ENCODE data around the gene ZNF554. TPM values are rescaled to one million over a fixed set of nuclear protein-coding genes. Genes with fewer than 3 reads are reported as not detected.
A peak's percentile ranks its signal among the peaks of the same experiment; 100 is the strongest.

ZNF554 gene
- total and polyA plus RNA-seq, 8 donors, result 2.1 to 9.0 (median 8.3) TPM

GRCh38 chr19:2779121-2779740 lies 40.4 kb upstream of the ZNF554 start:
- Histone ChIP-seq H3K4me1 (peaks cover 14 to 58% of the 10 kb centered on the region in 2 donors), H3K27me3 (no peaks in the 10 kb centered on the region), H3K36me3 (peaks cover 0 to 13% of the 10 kb centered on the region in 2 donors), H3K9me3 (no peaks in the 10 kb centered on the region), H3K27ac (no peak overlapping the region), H3K4me3 (no peak overlapping the region)
- no peak for ATAC-seq
- intact Hi-C loops (cut with DNase I), result no loop called here
- TF ChIP-seq CTCF (IDR thresholded peaks at IDR 0.05), result no peak
- DNase-seq, result no peak

GRCh38 chr19:2780284-2780683 lies 39.4 kb upstream of the ZNF554 start:
- no peak for DNase-seq
- H3K27me3 ChIP-seq, result no peaks in the 10 kb centered on the region
- intact Hi-C loops (cut with DNase I), result no loop called here
- H3K9me3 ChIP-seq, result no peaks in the 10 kb centered on the region
- no peak overlapping the region for H3K27ac ChIP-seq
- ATAC-seq, result no peak
- H3K36me3 ChIP-seq, result peaks cover 0 to 13% of the 10 kb centered on the region in 2 donors
- H3K4me3 ChIP-seq, result no peak overlapping the region
- TF ChIP-seq CTCF (IDR thresholded peaks at IDR 0.05), result no peak
- peaks cover 21 to 57% of the 10 kb centered on the region in 2 donors for H3K4me1 ChIP-seq

GRCh38 chr19:2782329-2782935 lies 37.2 kb upstream of the ZNF554 start:
- no peaks in the 10 kb centered on the region for H3K9me3 ChIP-seq
- H3K36me3 ChIP-seq, result peaks cover 0 to 13% of the 10 kb centered on the region in 2 donors
- ATAC-seq (no peak), DNase-seq (no peak)
- intact Hi-C loops (cut with DNase I), result no loop called here
- TF ChIP-seq CTCF (IDR thresholded peaks at IDR 0.05), result peak in 1 of 2 donors; percentile 4
- peak overlapping the region; percentile 82 to 91 for H3K27ac ChIP-seq
- H3K4me1 ChIP-seq, result peaks cover 26 to 55% of the 10 kb centered on the region in 2 donors
- no peaks in the 10 kb centered on the region for H3K27me3 ChIP-seq
- peak overlapping the region; percentile 96 to 97 for H3K4me3 ChIP-seq

- intact Hi-C loops (cut with DNase I), result no loop called here
- Histone ChIP-seq H3K27me3 (no peaks in the 10 kb centered on the region), H3K4me1 (peaks cover 26 to 55% of the 10 kb centered on the region in 2 donors), H3K4me3 (peak within 1 kb of the TSS; percentile 96 to 97), H3K27ac (peak within 1 kb of the TSS; percentile 82 to 91), H3K9me3 (no peaks in the 10 kb centered on the region), H3K36me3 (peaks cover 0 to 8% of the 10 kb centered on the region in 2 donors)
- peak; percentile 88 for ATAC-seq
- peak; percentile 97 to 99 (median 98) for DNase-seq
- peak; percentile 24 to 55 for TF ChIP-seq CTCF (IDR thresholded peaks at IDR 0.05)
Measured at GRCh38 chr19:2782936-2783780, 36.5 kb upstream of the ZNF554 start, which contains the start of gene SGTA. Gene SGTA (minus strand): TSS chr19:2783273. CDS start chr19:2769068, 14,205 bp downstream.

GRCh38 chr19:2783781-2784145 lies 35.9 kb upstream of the ZNF554 start:
- no peak for TF ChIP-seq CTCF (IDR thresholded peaks at IDR 0.05)
- H3K4me1 ChIP-seq, result peaks cover 26 to 55% of the 10 kb centered on the region in 2 donors
- ATAC-seq (no peak), DNase-seq (no peak)
- H3K27ac ChIP-seq, result peak overlapping the region; percentile 82 to 91
- no peaks in the 10 kb centered on the region for H3K27me3 ChIP-seq
- intact Hi-C loops (cut with DNase I), result no loop called here
- H3K4me3 ChIP-seq, result peak overlapping the region; percentile 96 to 97
- peaks cover 0 to 7% of the 10 kb centered on the region in 2 donors for H3K36me3 ChIP-seq
- H3K9me3 ChIP-seq, result no peaks in the 10 kb centered on the region

Data from left lung (tissue), 10 donors.